H9 (cell line): ENCODE data around the gene POU2F1. TPM values are rescaled to one million over a fixed set of nuclear protein-coding genes. Genes with fewer than 3 reads are reported as not detected.

ENCODE experiments used
- DNase-seq: peaks from one replicate; pipeline ENCODE4 v3.0.0-alpha.2; 2017
- H2AFZ ChIP-seq: one replicate; pipeline ENCODE4 v1.6.1; 2013; ENCODE audit warnings: mild to moderate bottlenecking, low read length, control low read depth, moderate library complexity
- H2AK5ac ChIP-seq: 2 replicates; pipeline ENCODE4 v1.6.1; 2013; ENCODE audit warnings: low read length, control low read depth, mixed read lengths; ENCODE audit not compliant: insufficient read length
- H2BK120ac ChIP-seq: one replicate; pipeline ENCODE4 v1.6.1; 2013; ENCODE audit warnings: low read depth, mild to moderate bottlenecking, low read length, control low read depth, inconsistent platforms; ENCODE audit not compliant: poor library complexity, severe bottlenecking
- H2BK12ac ChIP-seq: 2 replicates; pipeline ENCODE4 v1.6.1; 2013; ENCODE audit warnings: low read length, control low read depth, mixed read lengths, low read depth; ENCODE audit not compliant: insufficient read length
- H2BK15ac ChIP-seq: 2 replicates; pipeline ENCODE4 v1.6.1; 2013; ENCODE audit warnings: low read depth, low read length, control low read depth
- H2BK20ac ChIP-seq: one replicate; pipeline ENCODE4 v1.6.1; 2013; ENCODE audit warnings: low read depth, mild to moderate bottlenecking, low read length, control low read depth, inconsistent platforms; ENCODE audit not compliant: poor library complexity, severe bottlenecking
- H2BK5ac ChIP-seq: 2 replicates; pipeline ENCODE4 v1.6.1; 2013; ENCODE audit warnings: low read length, control low read depth, mixed read lengths; ENCODE audit not compliant: insufficient read length
- H3K14ac ChIP-seq: 2 replicates; pipeline ENCODE4 v1.6.1; 2013; ENCODE audit warnings: low read length, control low read depth; ENCODE audit not compliant: insufficient read depth
- H3K18ac ChIP-seq: 2 replicates; pipeline ENCODE4 v1.6.1; 2013; ENCODE audit warnings: low read depth, mild to moderate bottlenecking, mixed read lengths, low read length, control low read depth; ENCODE audit not compliant: insufficient read length
- H3K23ac ChIP-seq: 2 replicates; pipeline ENCODE4 v1.6.1; 2013; ENCODE audit warnings: low read length, control low read depth, mixed read lengths, low read depth; ENCODE audit not compliant: insufficient read length
- H3K23me2 ChIP-seq: 2 replicates; pipeline ENCODE4 v1.6.1; 2013; ENCODE audit warnings: low read depth, mild to moderate bottlenecking, mixed read lengths, low read length, control low read depth; ENCODE audit not compliant: insufficient read length, poor library complexity, severe bottlenecking
- H3K27ac ChIP-seq: 2 replicates; pipeline ENCODE4 v1.5.1; 2013; ENCODE audit warnings: low read length, control low read depth, mixed read lengths, low read depth; ENCODE audit not compliant: insufficient read length
- H3K27me3 ChIP-seq: 2 replicates; pipeline ENCODE4 v1.6.1; 2013; ENCODE audit warnings: low read length, control low read depth, inconsistent platforms; ENCODE audit not compliant: insufficient read depth
- H3K4ac ChIP-seq: 2 replicates; pipeline ENCODE4 v1.6.1; 2013; ENCODE audit warnings: low read depth, mild to moderate bottlenecking, control low read depth, inconsistent platforms, low read length, moderate library complexity
- H3K4me1 ChIP-seq: 2 replicates; pipeline ENCODE4 v1.6.1; 2013; ENCODE audit warnings: low read length, control low read depth, inconsistent platforms; ENCODE audit not compliant: insufficient read depth
- H3K4me2 ChIP-seq: 2 replicates; pipeline ENCODE4 v1.6.1; 2013; ENCODE audit warnings: low read length, control low read depth, mixed read lengths; ENCODE audit not compliant: insufficient read length, insufficient read depth
- H3K56ac ChIP-seq: 2 replicates; pipeline ENCODE4 v1.6.1; 2013; ENCODE audit warnings: low read depth, mild to moderate bottlenecking, mixed read lengths, low read length, control low read depth; ENCODE audit not compliant: insufficient read length
- H3K79me1 ChIP-seq: 2 replicates; pipeline ENCODE4 v1.6.1; 2013; ENCODE audit warnings: low read depth, mild to moderate bottlenecking, moderate library complexity, low read length, control low read depth, inconsistent platforms; ENCODE audit not compliant: insufficient read depth, poor library complexity, severe bottlenecking
- H3K79me2 ChIP-seq: 2 replicates; pipeline ENCODE4 v1.6.1; 2013; ENCODE audit warnings: low read length, control low read depth, inconsistent platforms; ENCODE audit not compliant: insufficient read depth
- H3K9ac ChIP-seq: 2 replicates; pipeline ENCODE4 v1.6.1; 2013; ENCODE audit warnings: low read length, control low read depth, mixed read lengths; ENCODE audit not compliant: insufficient read length; ENCODE audit errors: extremely low read depth
- H3K9me3 ChIP-seq: one replicate; pipeline ENCODE4 v1.6.1; 2013; ENCODE audit warnings: low read depth, low read length, inconsistent platforms; ENCODE audit not compliant: control insufficient read depth
- H3T11ph ChIP-seq: one replicate; pipeline ENCODE4 v1.6.1; 2013; ENCODE audit warnings: mild to moderate bottlenecking, low read length, control low read depth, inconsistent platforms
- H4K20me1 ChIP-seq: one replicate; pipeline ENCODE4 v1.6.1; 2013; ENCODE audit not compliant: control insufficient read depth, insufficient read length, insufficient read depth
- H4K5ac ChIP-seq: 2 replicates; pipeline ENCODE4 v1.6.1; 2013; ENCODE audit warnings: low read depth, mild to moderate bottlenecking, mixed read lengths, low read length, control low read depth; ENCODE audit not compliant: insufficient read length
- H4K8ac ChIP-seq: replicated peaks from 2 replicates; pipeline ENCODE4 v1.6.1; 2013; ENCODE audit warnings: low read length, control low read depth, mixed read lengths, low read depth; ENCODE audit not compliant: insufficient read length
- H4K91ac ChIP-seq: 2 replicates; pipeline ENCODE4 v1.6.1; 2013; ENCODE audit warnings: low read depth, mild to moderate bottlenecking, moderate library complexity, mixed read lengths, low read length, control low read depth; ENCODE audit not compliant: insufficient read length
- H3K27ac Mint-ChIP-seq, 3 experiments: 2 replicates in 2 of 3; 3 replicates in 1 of 3; pipeline ENCODE4 v1.8.0; 2020 to 2021; ENCODE audit warnings: mixed read lengths in 3 of 3, mild to moderate bottlenecking in 1 of 3, moderate library complexity in 1 of 3
- H3K27me3 Mint-ChIP-seq: 2 replicates; pipeline ENCODE4 v1.8.0; 2021; ENCODE audit warnings: low read depth, mild to moderate bottlenecking, moderate library complexity, mixed read lengths
- H3K36me3 Mint-ChIP-seq, 3 experiments: 2 replicates in 2 of 3; 3 replicates in 1 of 3; pipeline ENCODE4 v1.8.0; 2020 to 2021; ENCODE audit warnings: low read depth in 3 of 3, mixed read lengths in 3 of 3; ENCODE audit not compliant: insufficient read depth in 1 of 3
- H3K4me1 Mint-ChIP-seq, 2 experiments: 2 replicates each; pipeline ENCODE4 v1.8.0; 2020; ENCODE audit warnings: mixed read lengths in 2 of 2
- H3K4me3 Mint-ChIP-seq, 2 experiments: 2 replicates in 1 of 2; 3 replicates in 1 of 2; pipeline ENCODE4 v1.8.0; 2020 to 2021; ENCODE audit warnings: mild to moderate bottlenecking in 2 of 2, mixed read lengths in 2 of 2, moderate library complexity in 1 of 2
- H3K9me3 Mint-ChIP-seq, 2 experiments: 2 replicates in 1 of 2; 3 replicates in 1 of 2; pipeline ENCODE4 v1.8.0; 2020; ENCODE audit warnings: mild to moderate bottlenecking in 2 of 2, mixed read lengths in 2 of 2, moderate library complexity in 1 of 2
- total RNA-seq: library from RNA; stranded (reverse); gene quantifications from 2 replicates; pipeline ENCODE4 v1.2.1, GENCODE V29; 2021
- TF ChIP-seq, protein P1 (sequence below): fragments of 200-600 bp; sonication (generic); conservative IDR thresholded peaks from 3 replicates; pipeline ENCODE4 v1.8.0; 2021; ENCODE audit warnings: antibody characterized with exemption, mild to moderate bottlenecking

Gene POU2F1
- total RNA-seq, 1 experiment from 2014 or later, result 62.5 TPM

DNA sequence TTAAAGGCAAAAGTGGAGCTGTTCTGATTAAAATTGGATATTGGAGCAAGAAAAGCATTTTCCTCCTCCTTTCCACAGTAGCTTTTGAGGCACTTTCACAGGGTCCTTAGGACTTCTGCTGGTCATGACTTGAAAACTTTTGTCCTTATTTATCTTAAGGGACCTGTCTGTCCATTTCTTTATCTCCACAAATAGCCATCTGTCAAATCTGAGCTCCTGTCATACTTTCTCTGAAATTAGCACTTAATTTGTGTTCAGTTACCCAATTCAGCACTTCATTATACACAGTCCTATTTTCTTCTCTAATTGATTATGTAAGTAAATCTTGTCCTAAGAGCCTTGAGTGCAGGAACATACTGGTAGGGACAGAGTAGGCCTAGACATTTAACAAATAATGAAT, 9.8 kb downstream of the POU2F1 start:
- Histone ChIP-seq H2BK15ac (no peak overlapping the region), H3K9me3 (no peaks in the 10 kb centered on the region), H2BK120ac (no peak overlapping the region), H3K14ac (no peak overlapping the region), H3T11ph (no peak overlapping the region), H3K27me3 (no peaks in the 10 kb centered on the region), H4K91ac (no peak overlapping the region), H2BK12ac (no peak overlapping the region), H2AFZ (no peak overlapping the region), H3K79me1 (peaks cover 4% of the 10 kb centered on the region), H3K4me2 (no peak overlapping the region), H4K5ac (no peak overlapping the region), H3K18ac (no peak overlapping the region), H2BK5ac (no peak overlapping the region), H4K20me1 (no peaks in the 10 kb centered on the region), H2BK20ac (no peak overlapping the region), H3K4ac (no peak overlapping the region), H3K23me2 (no peaks in the 10 kb centered on the region), H3K9ac (no peak overlapping the region), H3K27ac (no peak overlapping the region), H2AK5ac (no peak overlapping the region), H3K79me2 (peaks cover 62% of the 10 kb centered on the region), H3K4me1 (peaks cover 6% of the 10 kb centered on the region), H4K8ac (no peak overlapping the region), H3K56ac (no peak overlapping the region), H3K23ac (no peak overlapping the region)
- Mint-ChIP-seq H3K27me3 (no peaks in the 10 kb centered on the region), H3K4me3 (no peak overlapping the region), H3K4me1 (peaks cover 74 to 77% of the 10 kb centered on the region in 2 experiments), H3K27ac (no peak overlapping the region), H3K9me3 (no peaks in the 10 kb centered on the region), H3K36me3 (no peaks in the 10 kb centered on the region)
- no peak for DNase-seq
- TF ChIP-seq, protein P1, sequence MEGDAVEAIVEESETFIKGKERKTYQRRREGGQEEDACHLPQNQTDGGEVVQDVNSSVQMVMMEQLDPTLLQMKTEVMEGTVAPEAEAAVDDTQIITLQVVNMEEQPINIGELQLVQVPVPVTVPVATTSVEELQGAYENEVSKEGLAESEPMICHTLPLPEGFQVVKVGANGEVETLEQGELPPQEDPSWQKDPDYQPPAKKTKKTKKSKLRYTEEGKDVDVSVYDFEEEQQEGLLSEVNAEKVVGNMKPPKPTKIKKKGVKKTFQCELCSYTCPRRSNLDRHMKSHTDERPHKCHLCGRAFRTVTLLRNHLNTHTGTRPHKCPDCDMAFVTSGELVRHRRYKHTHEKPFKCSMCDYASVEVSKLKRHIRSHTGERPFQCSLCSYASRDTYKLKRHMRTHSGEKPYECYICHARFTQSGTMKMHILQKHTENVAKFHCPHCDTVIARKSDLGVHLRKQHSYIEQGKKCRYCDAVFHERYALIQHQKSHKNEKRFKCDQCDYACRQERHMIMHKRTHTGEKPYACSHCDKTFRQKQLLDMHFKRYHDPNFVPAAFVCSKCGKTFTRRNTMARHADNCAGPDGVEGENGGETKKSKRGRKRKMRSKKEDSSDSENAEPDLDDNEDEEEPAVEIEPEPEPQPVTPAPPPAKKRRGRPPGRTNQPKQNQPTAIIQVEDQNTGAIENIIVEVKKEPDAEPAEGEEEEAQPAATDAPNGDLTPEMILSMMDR, result no peak
